DMS 273 treated with DMSO at 0.1 percent for 48 hours (cell line): ENCODE results near the gene WASF3.
"Not testable (repeated sequence)": the region's sequence is repeated elsewhere in the genome, so short reads cannot be mapped to it uniquely, and the experiment has no call there.

Source experiments
- DNase-seq: peaks from one replicate; lab custom pipeline; 2025; lab: John Stamatoyannopoulos, UW

Gene WASF3

GRCh38 chr13:26635634-26636033 is 78.2 kb downstream of the WASF3 start:
- not testable (repeated sequence) for DNase-seq

- not testable (repeated sequence) for DNase-seq
Observed at GRCh38 chr13:26636073-26636472, 78.6 kb downstream of the WASF3 start.

- no peak for DNase-seq
Observed at GRCh38 chr13:26646603-26647002, 89.1 kb downstream of the WASF3 start.

- no peak for DNase-seq
Observed at GRCh38 chr13:26651234-26651633, 93.8 kb downstream of the WASF3 start.

- DNase-seq: no peak
Observed at GRCh38 chr13:26653310-26653709, 95.8 kb downstream of the WASF3 start.

- no peak for DNase-seq
Observed at GRCh38 chr13:26653842-26654241, 96.4 kb downstream of the WASF3 start.

GRCh38 chr13:26656919-26657318 is 99.4 kb downstream of the WASF3 start:
- no peak for DNase-seq

GRCh38 chr13:26658448-26659385 is 101.2 kb downstream of the WASF3 start:
- DNase-seq: no peak

- no peak for DNase-seq
Observed at GRCh38 chr13:26660185-26660584, 102.7 kb downstream of the WASF3 start.

GRCh38 chr13:26660766-26661165 is 103.3 kb downstream of the WASF3 start:
- no peak for DNase-seq

GRCh38 chr13:26663791-26664190 is 106.3 kb downstream of the WASF3 start:
- no peak for DNase-seq

- DNase-seq: no peak
Observed at GRCh38 chr13:26664286-26664685, 106.8 kb downstream of the WASF3 start.

- DNase-seq: no peak
Observed at GRCh38 chr13:26664876-26665275, 107.4 kb downstream of the WASF3 start.

GRCh38 chr13:26668357-26669146 is 111.1 kb downstream of the WASF3 start:
- DNase-seq: no peak

- no peak for DNase-seq
Observed at GRCh38 chr13:26673890-26674289, 116.4 kb downstream of the WASF3 start.

- DNase-seq: no peak
Observed at GRCh38 chr13:26677156-26677555, 119.7 kb downstream of the WASF3 start.

- no peak for DNase-seq
Observed at GRCh38 chr13:26678330-26678729, 120.8 kb downstream of the WASF3 start.

GRCh38 chr13:26678796-26679195 is 121.3 kb downstream of the WASF3 start:
- no peak for DNase-seq

- DNase-seq: no peak
Observed at GRCh38 chr13:26679411-26680122, 122.1 kb downstream of the WASF3 start.

GRCh38 chr13:26680123-26680450 is 122.6 kb downstream of the WASF3 start:
- peak; percentile 2 for DNase-seq

- no peak for DNase-seq
Observed at GRCh38 chr13:26680572-26680971, 123.1 kb downstream of the WASF3 start.

GRCh38 chr13:26681036-26681435 is 123.6 kb downstream of the WASF3 start:
- DNase-seq: no peak
